ENCODE data around the gene EPC1.
A peak's percentile ranks its signal among the peaks of the same experiment; 100 is the strongest.
"Not testable (repeated sequence)": the region's sequence is repeated elsewhere in the genome, so short reads cannot be mapped to it uniquely, and the experiment has no call there.

The EPC1 gene, protein sequence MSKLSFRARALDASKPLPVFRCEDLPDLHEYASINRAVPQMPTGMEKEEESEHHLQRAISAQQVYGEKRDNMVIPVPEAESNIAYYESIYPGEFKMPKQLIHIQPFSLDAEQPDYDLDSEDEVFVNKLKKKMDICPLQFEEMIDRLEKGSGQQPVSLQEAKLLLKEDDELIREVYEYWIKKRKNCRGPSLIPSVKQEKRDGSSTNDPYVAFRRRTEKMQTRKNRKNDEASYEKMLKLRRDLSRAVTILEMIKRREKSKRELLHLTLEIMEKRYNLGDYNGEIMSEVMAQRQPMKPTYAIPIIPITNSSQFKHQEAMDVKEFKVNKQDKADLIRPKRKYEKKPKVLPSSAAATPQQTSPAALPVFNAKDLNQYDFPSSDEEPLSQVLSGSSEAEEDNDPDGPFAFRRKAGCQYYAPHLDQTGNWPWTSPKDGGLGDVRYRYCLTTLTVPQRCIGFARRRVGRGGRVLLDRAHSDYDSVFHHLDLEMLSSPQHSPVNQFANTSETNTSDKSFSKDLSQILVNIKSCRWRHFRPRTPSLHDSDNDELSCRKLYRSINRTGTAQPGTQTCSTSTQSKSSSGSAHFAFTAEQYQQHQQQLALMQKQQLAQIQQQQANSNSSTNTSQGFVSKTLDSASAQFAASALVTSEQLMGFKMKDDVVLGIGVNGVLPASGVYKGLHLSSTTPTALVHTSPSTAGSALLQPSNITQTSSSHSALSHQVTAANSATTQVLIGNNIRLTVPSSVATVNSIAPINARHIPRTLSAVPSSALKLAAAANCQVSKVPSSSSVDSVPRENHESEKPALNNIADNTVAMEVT

DNA sequence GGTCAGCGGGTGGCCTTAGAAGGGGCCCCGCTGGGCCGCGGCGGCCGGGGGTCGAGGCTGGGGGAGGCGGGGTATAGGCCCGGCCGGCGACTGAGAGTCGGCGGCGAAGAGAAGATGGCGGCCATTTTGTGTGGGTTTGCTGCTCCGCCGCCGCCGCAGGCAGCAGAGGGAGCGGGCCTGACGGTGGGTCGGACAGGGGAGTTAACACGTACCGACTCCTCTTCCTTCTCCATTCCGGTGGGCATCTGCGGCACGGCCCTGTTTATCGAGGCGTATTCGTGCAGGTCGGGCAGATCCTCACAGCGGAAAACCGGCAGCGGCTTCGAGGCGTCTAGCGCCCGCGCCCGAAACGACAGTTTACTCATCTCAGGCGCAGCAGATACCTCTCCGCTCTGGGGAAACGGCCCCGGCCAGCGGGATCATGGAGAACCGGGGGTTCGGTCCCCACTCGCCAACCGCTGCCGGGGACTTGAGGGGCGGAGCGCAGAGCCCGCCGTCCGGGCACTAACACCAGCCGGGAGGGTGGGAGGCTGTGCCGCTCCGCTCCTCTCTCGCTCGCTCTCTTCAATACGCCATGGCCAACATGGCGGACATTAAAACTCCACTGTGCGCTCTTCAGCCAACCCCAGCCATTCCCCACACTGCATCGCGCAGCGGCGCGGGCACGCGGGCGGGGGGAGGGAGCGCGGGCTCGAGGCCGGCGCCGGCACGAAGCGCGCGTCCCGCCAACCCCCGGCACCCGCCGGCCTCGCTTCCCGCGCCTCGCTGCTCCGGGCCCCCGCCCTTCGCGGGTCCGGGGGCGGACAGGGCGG lies at the start of gene EPC1:
Gene EPC1 (minus strand): TSS at position 608 of the 812 bp plus-strand sequence. CDS start 243 bp downstream, at position 365.
- no peak for DNase-seq

DNA sequence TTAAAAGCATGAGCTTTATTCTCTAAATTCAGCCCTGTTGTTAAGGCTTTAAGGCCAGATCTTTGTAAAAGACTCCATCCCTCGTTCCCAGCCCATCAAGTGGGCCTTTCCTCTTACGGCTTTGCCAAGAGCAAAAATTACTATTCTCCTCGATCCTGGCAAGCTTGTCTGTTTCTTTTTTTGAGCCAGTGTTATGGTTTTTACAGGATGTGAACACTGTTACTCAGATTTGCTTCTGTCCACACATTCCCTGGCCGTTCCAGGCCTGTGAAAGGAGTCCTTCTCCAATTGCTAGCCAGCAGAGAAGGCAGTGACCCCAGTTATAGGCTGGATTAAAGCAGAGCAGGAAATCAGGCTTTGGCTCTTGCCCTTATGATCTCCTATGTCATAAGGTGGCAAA lies 47.0 kb upstream of the EPC1 start:
- no peak for DNase-seq

- not testable (repeated sequence) for DNase-seq
Observed at GRCh38 chr10:32392284-32392683, 45.3 kb upstream of the EPC1 start.

DNA sequence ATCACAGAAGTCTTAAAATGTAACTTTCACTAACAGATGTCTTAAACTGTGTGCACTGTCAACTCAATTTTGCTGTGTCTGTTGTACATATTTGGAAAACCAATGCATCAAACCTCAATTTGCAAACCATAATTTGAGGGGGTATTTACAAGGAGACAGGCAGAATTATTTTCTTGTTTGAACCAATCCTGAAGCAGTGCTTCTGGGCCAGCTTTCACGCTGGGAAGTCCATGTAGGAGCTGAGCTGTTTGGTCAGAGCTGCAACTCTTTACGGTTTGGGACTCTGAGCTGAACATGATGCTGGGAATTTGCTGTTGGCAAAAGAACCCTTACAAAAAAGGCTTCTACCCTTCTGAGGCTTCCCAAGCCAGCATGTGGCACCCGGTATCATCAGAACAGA lies 43.2 kb upstream of the EPC1 start:
- no peak for DNase-seq

- no peak for DNase-seq
Observed at GRCh38 chr10:32388258-32389027, 41.5 kb upstream of the EPC1 start.

DNA sequence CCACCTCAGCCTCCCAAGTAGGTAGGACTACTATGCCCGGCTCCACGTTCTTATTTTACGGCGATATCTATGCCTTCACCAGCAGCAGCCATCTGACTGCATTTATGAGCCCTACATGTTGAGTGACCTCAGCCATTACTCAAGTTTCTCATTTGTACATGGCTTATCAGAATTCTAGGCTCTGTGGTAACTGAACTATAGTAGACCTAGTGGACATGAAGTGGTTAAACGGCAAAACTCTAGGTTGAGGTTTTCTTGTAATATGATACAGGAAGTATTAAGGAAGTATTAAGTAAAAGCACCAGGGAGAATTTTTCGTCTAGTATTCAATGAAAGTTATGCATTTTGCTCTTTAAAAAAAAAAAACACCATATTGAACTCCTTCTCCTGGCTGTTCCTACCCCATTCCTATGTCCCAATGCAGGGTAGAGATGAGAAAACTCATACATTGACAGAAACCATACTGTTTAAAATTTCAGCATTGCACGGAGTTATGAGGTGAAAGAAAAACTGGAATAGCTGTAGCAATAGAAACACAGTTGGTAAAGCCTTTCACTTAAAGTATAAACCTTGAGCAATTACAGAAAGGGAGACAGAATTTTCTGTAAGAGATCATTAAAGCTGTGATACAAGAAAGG lies 39.8 kb upstream of the EPC1 start:
- DNase-seq, result no peak

DNA sequence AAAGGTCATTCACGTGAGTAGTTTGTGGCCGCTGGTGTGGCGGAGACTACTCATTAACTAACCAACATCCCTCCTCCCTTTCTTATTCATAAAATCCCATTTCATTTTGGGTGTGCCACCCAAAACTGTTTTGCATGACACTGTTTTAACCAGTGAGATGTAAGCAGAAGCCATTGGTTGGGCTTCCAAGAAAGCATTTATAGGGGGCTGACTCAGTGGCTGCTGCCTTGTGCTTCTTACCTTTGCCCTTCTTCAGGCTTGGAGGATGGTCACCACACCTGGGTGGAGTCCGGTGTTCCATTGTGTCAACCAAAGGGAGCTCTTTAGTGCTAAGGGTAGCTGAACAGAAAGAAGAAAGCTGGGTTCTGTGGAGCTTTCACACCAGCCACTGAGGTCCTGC lies 37.2 kb upstream of the EPC1 start:
- no peak for DNase-seq

- DNase-seq, result no peak
Observed at GRCh38 chr10:32381165-32381564, 34.2 kb upstream of the EPC1 start.

DNA sequence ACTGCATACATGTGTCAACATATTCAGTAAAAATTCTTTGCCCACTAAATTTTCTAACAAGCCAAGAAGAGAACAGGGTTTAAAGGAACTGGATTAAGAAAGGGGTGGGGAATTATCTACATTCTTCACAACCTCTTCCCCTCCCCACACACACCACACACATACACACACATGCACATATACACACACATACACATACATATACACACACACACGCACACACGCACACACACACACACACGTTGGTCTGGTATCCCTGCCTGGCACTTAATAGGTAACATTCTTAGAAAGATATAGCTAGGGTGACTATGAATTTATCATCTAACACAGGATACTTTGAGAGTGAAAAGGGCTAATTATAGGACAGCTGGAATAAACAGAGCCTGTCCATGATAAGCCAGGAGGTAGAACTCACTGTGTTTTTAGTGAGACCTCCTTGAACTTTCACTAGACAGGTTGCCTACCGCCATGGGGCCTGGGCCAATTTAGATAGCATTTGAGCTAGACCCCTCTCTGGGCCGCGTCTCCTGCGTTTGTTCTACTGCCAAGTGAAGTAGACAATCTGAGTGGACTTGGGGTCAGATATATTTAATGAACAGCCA lies 33.1 kb upstream of the EPC1 start:
- DNase-seq, result no peak

DNA sequence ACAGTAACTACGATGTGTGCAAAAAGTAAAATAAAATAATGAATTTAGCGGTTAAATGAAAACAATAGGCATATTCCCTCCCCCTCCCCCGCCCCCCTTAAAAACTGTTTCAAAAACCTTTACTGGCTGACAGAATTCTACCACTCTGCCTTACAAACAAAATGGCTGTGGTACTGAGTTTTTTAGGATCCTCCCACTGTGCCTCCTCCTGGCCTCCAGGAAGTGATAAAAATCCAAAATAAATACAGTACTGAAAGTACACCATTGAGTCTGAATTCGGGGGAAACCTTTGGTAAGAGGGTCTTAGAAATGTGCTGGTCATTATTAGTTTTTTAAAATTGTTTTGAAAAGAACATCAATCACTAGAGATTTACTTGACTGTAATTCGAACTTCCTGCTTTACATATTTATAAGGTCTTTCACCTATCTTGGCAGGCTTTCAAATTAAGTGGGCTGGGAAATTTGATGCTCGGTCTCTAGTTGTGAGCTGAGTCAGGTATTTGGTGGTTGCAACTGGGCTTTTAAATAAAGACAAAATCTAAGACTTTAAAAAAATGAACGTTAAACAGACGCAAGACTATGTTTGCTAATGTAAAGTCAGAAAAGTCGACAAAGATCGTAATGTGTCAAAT lies 32.5 kb upstream of the EPC1 start:
- peak; percentile 66 for DNase-seq

- peak; percentile 69 for DNase-seq
Observed at GRCh38 chr10:32378363-32379317, 31.7 kb upstream of the EPC1 start.

DNA sequence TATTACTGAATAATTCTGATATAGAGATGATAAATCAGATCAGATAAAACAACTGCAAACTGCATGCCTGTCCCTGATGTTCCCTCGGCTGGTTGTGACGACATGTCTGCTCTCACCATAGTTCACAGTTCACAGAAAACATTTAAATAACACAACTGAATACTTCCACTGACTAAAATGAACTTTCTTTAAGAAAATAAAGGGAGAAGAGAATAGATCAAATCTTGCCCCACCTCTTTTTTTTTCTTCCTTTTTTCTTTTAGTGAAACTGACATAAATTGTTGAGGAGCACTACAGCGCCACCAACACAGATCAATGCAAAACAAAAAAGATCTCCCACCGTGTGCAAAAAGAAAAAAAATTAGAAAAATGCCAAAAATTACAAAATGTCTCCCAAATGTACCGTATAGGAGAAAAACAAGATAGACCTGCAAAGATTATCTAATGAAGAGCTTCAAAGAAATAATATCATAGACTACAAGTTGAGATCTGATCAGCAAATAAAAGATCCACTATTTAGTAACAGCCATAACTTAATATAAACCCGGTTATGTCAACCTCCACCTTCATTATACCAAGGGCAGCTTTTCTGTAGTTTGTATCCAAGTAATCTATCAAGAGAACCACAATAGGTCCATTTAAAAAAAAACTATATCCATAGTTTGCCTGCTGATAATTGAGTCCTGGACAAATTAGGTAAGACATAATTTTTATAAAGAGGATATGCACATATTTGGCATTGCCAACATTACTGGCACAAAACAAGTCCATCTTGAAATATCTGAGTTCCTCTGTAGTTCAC lies 30.7 kb upstream of the EPC1 start:
- DNase-seq, result no peak

DNA sequence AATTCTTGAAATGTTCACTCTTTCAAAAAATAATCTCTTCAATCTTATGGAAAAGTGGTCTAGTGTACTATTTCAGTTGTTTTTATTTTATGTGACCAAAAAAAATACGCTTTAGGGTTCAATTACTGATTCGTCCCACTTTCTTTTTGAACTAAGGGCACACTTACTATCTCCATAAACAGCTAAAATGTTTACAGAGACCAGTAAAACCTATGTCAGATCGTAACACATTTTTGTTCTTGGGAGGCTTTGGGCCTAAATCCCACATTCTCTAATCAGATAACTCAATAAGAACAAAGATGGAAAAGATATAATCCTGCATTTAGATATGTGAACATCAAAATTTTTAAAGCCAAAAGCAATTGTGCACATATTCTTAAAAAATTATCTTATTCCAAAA lies 29.8 kb upstream of the EPC1 start:
- no peak for DNase-seq

DNA sequence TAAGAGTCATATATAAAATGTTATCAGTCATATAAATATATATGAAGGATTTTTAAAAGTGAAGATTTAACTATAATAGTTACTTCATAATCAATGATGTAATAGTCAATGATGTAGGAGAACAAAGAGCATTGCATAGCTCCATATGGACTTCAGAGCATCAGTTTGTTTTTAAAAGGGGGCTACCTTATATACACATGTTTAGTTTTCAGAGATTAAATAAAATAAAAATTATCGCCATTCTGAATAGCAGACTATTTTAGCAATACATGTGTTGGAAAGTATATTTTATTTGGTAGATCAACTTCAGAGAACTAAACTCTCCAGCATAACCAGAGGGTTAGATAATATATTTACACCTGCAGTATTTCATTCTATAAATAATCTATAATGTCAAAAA lies 29.1 kb upstream of the EPC1 start:
- DNase-seq, result no peak

GRCh38 chr10:32375631-32376030 lies 28.7 kb upstream of the EPC1 start:
- no peak for DNase-seq

GRCh38 chr10:32374605-32375004 lies 27.6 kb upstream of the EPC1 start:
- no peak for DNase-seq

DNA sequence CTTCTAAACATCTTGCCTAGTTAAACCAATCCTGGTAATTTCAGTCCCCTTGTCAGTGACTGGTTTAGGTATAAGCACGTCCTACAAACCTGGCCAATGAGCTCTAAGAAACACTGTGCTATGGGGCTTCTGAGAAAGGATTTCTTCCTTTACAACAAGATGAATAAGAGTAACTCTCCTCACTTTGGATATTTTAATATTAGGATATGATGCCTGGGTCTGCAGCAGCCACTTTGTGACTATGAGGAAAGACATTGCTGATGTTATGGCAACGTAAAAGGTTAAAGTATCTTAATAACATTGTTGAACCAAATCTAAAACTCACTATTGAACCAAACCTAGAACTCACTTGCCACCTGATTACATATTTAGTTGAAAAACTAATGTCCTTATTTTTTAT lies 26.5 kb upstream of the EPC1 start:
- DNase-seq, result no peak

DNA sequence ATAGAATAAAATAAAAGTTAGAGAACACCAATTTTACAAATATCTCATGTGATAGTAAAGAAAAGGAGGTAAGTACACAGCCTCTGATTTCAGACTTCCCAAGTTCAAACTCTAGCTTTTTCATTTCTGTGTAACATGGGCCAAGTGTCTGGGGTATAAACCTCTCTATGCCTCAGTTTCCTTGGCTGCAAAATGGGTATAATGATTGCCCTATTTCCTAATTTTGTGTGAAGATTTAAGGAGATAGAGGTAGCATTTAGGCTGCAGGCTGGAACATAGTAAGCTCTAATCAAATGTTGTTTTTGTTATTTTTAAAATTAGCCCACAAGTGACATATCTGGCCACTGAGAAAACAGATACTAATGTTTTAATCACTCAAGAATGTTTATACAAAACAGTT lies 26.1 kb upstream of the EPC1 start:
- no peak for DNase-seq

Data from NCI-H2081 treated with DMSO at 0.1 percent for 48 hours (cell line).